Stimulated activated CD8-positive, alpha-beta memory T cell treated with anti-CD3 and anti-CD28 coated beads, Interleukin-7, amount 100 ng/mL, for 4 hours (primary cell): ENCODE results near the gene MYBL2.
"Not testable (repeated sequence)": the region's sequence is repeated elsewhere in the genome, so short reads cannot be mapped to it uniquely, and the experiment has no call there.

Experiments
- DNase-seq, 2 donors: peaks; one replicate each; pipeline ENCODE4 v3.0.0-alpha.2; 2020; ENCODE audit warnings: low read depth in 2 of 2

Gene MYBL2

GRCh38 chr20:43666376-43667328 lies at the start of gene MYBL2:
TSS of gene MYBL2 (plus strand) at chr20:43667114. CDS start at chr20:43667284, 170 bp downstream.
- peak in 1 of 2 donors; percentile 39 for DNase-seq

- no peak for DNase-seq
Measured at GRCh38 chr20:43631598-43631997, 35.3 kb upstream of the MYBL2 start.

GRCh38 chr20:43636429-43636828 lies 30.5 kb upstream of the MYBL2 start:
- DNase-seq = no peak

GRCh38 chr20:43642548-43642947 lies 24.4 kb upstream of the MYBL2 start:
- DNase-seq = no peak

GRCh38 chr20:43650997-43651525 lies 15.9 kb upstream of the MYBL2 start:
- DNase-seq = no peak

- DNase-seq = not testable (repeated sequence)
Measured at GRCh38 chr20:43651650-43652184, 15.2 kb upstream of the MYBL2 start.

- no peak for DNase-seq
Measured at GRCh38 chr20:43653966-43654365, 12.9 kb upstream of the MYBL2 start.

GRCh38 chr20:43655176-43655575 lies 11.7 kb upstream of the MYBL2 start:
- DNase-seq = not testable (repeated sequence)

- DNase-seq = no peak
Measured at GRCh38 chr20:43655937-43656336, 11.0 kb upstream of the MYBL2 start.

GRCh38 chr20:43658069-43658722 lies 8.7 kb upstream of the MYBL2 start:
- DNase-seq = no peak

GRCh38 chr20:43658723-43659419 lies 8.0 kb upstream of the MYBL2 start:
- DNase-seq = no peak

- no peak for DNase-seq
Measured at GRCh38 chr20:43662943-43663655, 3.8 kb upstream of the MYBL2 start.

GRCh38 chr20:43665466-43666176 lies 1.3 kb upstream of the MYBL2 start:
- no peak for DNase-seq

- no peak for DNase-seq
Measured at GRCh38 chr20:43667341-43668132, 623 bp downstream of the MYBL2 start.

GRCh38 chr20:43669332-43669731 lies 2.4 kb downstream of the MYBL2 start:
- DNase-seq = no peak

- no peak for DNase-seq
Measured at GRCh38 chr20:43670423-43670822, 3.5 kb downstream of the MYBL2 start.

GRCh38 chr20:43676368-43676767 lies 9.5 kb downstream of the MYBL2 start:
- DNase-seq = no peak

- no peak for DNase-seq
Measured at GRCh38 chr20:43680981-43681380, 14.1 kb downstream of the MYBL2 start.

GRCh38 chr20:43681468-43681942 lies 14.6 kb downstream of the MYBL2 start:
- DNase-seq = no peak
